Uterus (tissue), 2 donors: ENCODE measurements around the gene C19orf67.
A peak's percentile ranks its signal among the peaks of the same experiment; 100 is the strongest.

Source experiments
- CTCF ChIP-seq, 4 experiments: fragments of 200-600 bp in 2 of 4; fragments of 450-650 bp in 2 of 4; sonication (generic) in 2 of 4; IDR thresholded peaks; one replicate each; pipeline ENCODE4 v1.5.1; 2016 to 2019; ENCODE audit warnings: antibody characterized with exemption in 4 of 4, mild to moderate bottlenecking in 2 of 4, moderate library complexity in 1 of 4
- POLR2A ChIP-seq, 2 donors: fragments of 450-650 bp; IDR thresholded peaks; one replicate each; pipeline ENCODE4 v1.6.1; 2016; ENCODE audit warnings: antibody characterized with exemption in 2 of 2, mild to moderate bottlenecking in 1 of 2, moderate library complexity in 1 of 2

DNA sequence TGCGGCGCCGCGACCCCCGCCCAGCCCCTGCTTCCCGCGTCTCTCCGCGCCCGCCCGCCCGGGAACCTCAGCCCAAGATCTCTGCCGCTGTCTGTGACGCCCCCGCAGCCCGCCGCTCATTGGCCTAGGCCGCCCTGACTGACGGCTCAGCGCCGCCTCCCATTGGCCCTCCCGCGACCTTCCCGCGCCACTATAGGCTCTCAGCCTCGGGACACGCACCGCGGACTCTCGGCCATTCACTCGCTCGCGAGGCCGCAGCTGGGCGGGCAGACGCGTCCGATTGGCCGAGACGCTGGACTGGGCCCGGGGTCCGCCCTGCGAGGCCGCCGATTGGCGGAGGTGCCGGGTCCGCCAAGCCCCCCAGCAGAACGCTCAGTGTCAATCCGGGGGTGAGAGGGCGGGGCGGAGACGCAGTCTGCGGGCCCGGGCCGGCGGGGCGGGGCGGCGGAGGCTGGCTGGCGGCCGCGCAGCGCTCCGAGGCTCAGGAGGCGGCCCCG lies 32.1 kb upstream of the C19orf67 start, which contains the start of gene PRKACA:
- TF ChIP-seq CTCF (IDR thresholded peaks at IDR 0.05) (peak in 1 of 4 experiments; percentile 17), POLR2A (IDR thresholded peaks at IDR 0.05) (peak in 1 of 2 donors; percentile 54)
